Karpas-422 (cell line): Measurements from ENCODE around the gene SDK1. TPM values are rescaled to one million over a fixed set of nuclear protein-coding genes. Genes with fewer than 3 reads are reported as not detected.

Experiments used
- DNase-seq: peaks from one replicate; pipeline ENCODE4 v3.0.0-alpha.2; 2015
- H2AFZ ChIP-seq: fragments of 200-600 bp; sonication (generic); 2 replicates; pipeline ENCODE4 v1.6.1; 2014; ENCODE audit warnings: antibody characterized with exemption, low read length, mixed read lengths
- H3K27ac ChIP-seq: fragments of 200-600 bp; sonication (generic); 2 replicates; pipeline ENCODE4 v1.5.1; 2014; ENCODE audit warnings: mild to moderate bottlenecking, low read length, moderate library complexity
- H3K27me3 ChIP-seq: fragments of 200-600 bp; sonication (generic); 2 replicates; pipeline ENCODE4 v1.6.1; 2014; ENCODE audit warnings: low read length, mixed read lengths
- H3K36me3 ChIP-seq: fragments of 200-600 bp; sonication (generic); 2 replicates; pipeline ENCODE4 v1.6.1; 2014; ENCODE audit warnings: low read length, mixed read lengths; ENCODE audit not compliant: insufficient read depth
- H3K4me1 ChIP-seq: fragments of 200-600 bp; sonication (generic); 2 replicates; pipeline ENCODE4 v1.6.1; 2014; ENCODE audit warnings: mild to moderate bottlenecking, low read length, mixed read lengths
- H3K4me2 ChIP-seq: fragments of 200-600 bp; sonication (generic); 2 replicates; pipeline ENCODE4 v1.6.1; 2014; ENCODE audit warnings: low read length, low read depth, mild to moderate bottlenecking; ENCODE audit not compliant: poor library complexity, severe bottlenecking
- H3K4me3 ChIP-seq: fragments of 200-600 bp; sonication (generic); 2 replicates; pipeline ENCODE4 v1.5.1; 2014; ENCODE audit warnings: mild to moderate bottlenecking, antibody characterized with exemption, low read length, mixed read lengths
- H3K79me2 ChIP-seq: fragments of 200-600 bp; sonication (generic); 2 replicates; pipeline ENCODE4 v1.6.1; 2014; ENCODE audit warnings: mild to moderate bottlenecking, low read length, mixed read lengths
- H3K9ac ChIP-seq: fragments of 200-600 bp; sonication (generic); 2 replicates; pipeline ENCODE4 v1.6.0; 2014; ENCODE audit warnings: low read length
- H3K9me2 ChIP-seq: fragments of 200-600 bp; sonication (generic), shearing (Covaris generic); replicated peaks from 2 replicates; pipeline ENCODE4 v1.6.0; 2014; ENCODE audit warnings: mild to moderate bottlenecking, low read length, moderate library complexity; ENCODE audit not compliant: insufficient read depth
- H3K9me3 ChIP-seq: fragments of 300-700, 200-600 bp; sonication (generic); 2 replicates; pipeline ENCODE4 v1.6.1; 2014; ENCODE audit warnings: low read length, mixed read lengths
- H4K20me1 ChIP-seq: fragments of 200-600 bp; sonication (generic); 2 replicates; pipeline ENCODE4 v1.6.1; 2014; ENCODE audit warnings: mild to moderate bottlenecking, antibody characterized with exemption, low read length, low read depth; ENCODE audit not compliant: insufficient read depth
- total RNA-seq: library from RNA; depleted of rRNA; stranded (reverse); fragments of >200 nt; shearing (Covaris generic); gene quantifications from 2 replicates; pipeline ENCODE4 v1.2.3, GENCODE V29; 2014; ENCODE audit warnings: low replicate concordance

Gene SDK1
- total RNA-seq, 1 experiment from 2014 or later: not detected

GRCh38 chr7:3591219-3591618 lies 290.2 kb downstream of the SDK1 start:
- H3K9me2 ChIP-seq: no peaks in the 10 kb centered on the region
- H4K20me1 ChIP-seq: no peaks in the 10 kb centered on the region
- no peaks in the 10 kb centered on the region for H3K27me3 ChIP-seq
- H3K36me3 ChIP-seq: no peaks in the 10 kb centered on the region
- DNase-seq: no peak
- no peak overlapping the region for H3K9ac ChIP-seq
- H2AFZ ChIP-seq: no peak overlapping the region
- no peaks in the 10 kb centered on the region for H3K79me2 ChIP-seq
- H3K27ac ChIP-seq: no peak overlapping the region
- no peaks in the 10 kb centered on the region for H3K4me1 ChIP-seq
- H3K4me2 ChIP-seq: no peak overlapping the region
- H3K4me3 ChIP-seq: no peak overlapping the region
- H3K9me3 ChIP-seq: no peaks in the 10 kb centered on the region

DNA sequence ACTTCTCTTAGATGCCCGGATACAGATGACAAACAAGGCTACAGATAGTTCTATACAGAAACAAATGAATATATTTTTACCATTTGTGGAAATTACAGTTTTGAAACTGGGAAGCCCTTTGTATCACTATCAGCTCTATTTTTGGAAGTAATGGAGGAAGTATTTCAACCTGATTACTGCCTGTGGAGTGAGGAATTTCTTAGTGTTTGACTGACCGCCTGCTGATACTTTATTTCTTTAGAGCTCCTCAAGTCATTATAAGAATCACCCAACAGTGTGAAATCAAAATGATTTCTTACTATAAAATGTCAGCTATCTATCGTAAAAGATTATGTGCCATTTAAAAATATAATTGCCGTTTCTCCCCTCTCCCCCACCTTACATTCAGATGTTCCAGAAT lies 290.9 kb downstream of the SDK1 start:
- no peak overlapping the region for H3K27ac ChIP-seq
- no peaks in the 10 kb centered on the region for H3K4me1 ChIP-seq
- no peaks in the 10 kb centered on the region for H3K9me2 ChIP-seq
- no peak overlapping the region for H2AFZ ChIP-seq
- H3K4me2 ChIP-seq: no peak overlapping the region
- H3K27me3 ChIP-seq: no peaks in the 10 kb centered on the region
- H3K79me2 ChIP-seq: no peaks in the 10 kb centered on the region
- DNase-seq: no peak
- H4K20me1 ChIP-seq: no peaks in the 10 kb centered on the region
- no peak overlapping the region for H3K9ac ChIP-seq
- no peaks in the 10 kb centered on the region for H3K9me3 ChIP-seq
- no peak overlapping the region for H3K4me3 ChIP-seq
- no peaks in the 10 kb centered on the region for H3K36me3 ChIP-seq

DNA sequence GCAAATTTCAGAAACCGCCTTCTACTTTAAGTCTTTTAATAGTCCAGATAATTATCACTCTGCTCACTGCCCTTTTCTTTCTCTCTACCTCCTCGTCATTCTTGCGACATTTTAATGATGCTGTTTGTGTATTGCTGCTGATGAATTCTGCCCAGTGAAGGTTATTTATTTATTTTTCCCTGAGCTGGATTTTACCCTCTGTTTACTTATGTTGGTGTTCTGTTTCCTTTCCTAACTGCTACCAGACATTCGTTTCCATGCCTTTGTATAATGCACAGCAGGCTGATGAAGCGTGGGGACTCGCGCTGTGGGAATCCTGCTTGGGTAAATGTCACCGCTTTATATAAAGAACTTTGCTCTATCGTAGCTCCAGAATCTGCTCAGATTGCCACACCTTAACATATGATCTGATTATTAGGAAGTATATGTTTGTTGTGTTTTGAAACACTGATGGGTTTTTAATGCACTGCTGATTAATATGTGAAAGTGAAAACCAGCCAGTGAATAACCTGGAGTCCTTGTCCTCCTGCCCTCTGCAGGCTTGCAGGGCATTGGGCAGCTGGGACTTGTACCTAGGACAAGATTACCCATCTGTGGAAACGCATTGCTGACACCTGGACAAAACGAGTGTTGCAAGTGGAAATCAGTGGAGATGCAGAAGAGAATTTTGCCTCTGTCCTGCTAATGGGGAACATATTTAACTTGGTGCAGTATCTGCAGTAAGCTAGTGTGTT lies 291.5 kb downstream of the SDK1 start:
- Histone ChIP-seq H3K27ac (no peak overlapping the region), H3K79me2 (no peaks in the 10 kb centered on the region), H3K9ac (no peak overlapping the region), H3K4me2 (no peak overlapping the region), H3K36me3 (no peaks in the 10 kb centered on the region), H3K27me3 (no peaks in the 10 kb centered on the region), H3K9me3 (no peaks in the 10 kb centered on the region), H3K4me1 (peaks cover 5% of the 10 kb centered on the region), H3K9me2 (no peaks in the 10 kb centered on the region), H2AFZ (no peak overlapping the region), H3K4me3 (no peak overlapping the region), H4K20me1 (no peaks in the 10 kb centered on the region)
- no peak for DNase-seq

DNA sequence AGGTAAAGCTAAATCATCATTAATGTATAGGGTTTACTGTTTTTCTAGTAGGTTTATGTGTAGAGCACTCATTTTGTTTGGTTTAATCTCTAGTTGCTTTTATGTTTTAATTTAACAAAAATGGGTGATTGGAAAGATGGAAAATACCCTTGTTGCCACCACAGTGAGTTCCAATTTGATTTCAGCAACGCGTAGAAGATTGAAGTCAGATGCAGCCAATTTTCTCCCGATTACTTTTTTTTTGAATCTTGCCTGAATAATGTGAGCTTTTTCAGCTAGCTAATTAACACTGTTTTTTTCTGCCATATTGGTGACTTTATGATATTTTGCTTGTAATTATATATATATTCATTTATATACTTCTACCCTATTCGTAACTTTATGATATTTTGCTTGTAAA lies 293.8 kb downstream of the SDK1 start:
- no peak overlapping the region for H3K27ac ChIP-seq
- DNase-seq: no peak

GRCh38 chr7:3598854-3599253 lies 297.8 kb downstream of the SDK1 start:
- H3K9me3 ChIP-seq: no peaks in the 10 kb centered on the region
- H3K27me3 ChIP-seq: no peaks in the 10 kb centered on the region
- H3K4me3 ChIP-seq: no peak overlapping the region
- H3K36me3 ChIP-seq: no peaks in the 10 kb centered on the region
- no peaks in the 10 kb centered on the region for H3K9me2 ChIP-seq
- no peak overlapping the region for H2AFZ ChIP-seq
- no peak overlapping the region for H3K4me2 ChIP-seq
- DNase-seq: no peak
- no peak overlapping the region for H3K9ac ChIP-seq
- H3K79me2 ChIP-seq: no peaks in the 10 kb centered on the region
- H3K27ac ChIP-seq: no peak overlapping the region
- no peaks in the 10 kb centered on the region for H4K20me1 ChIP-seq
- H3K4me1 ChIP-seq: peaks cover 7% of the 10 kb centered on the region

More for the DNA sequence above, 293.8 kb downstream of the SDK1 start:
- Histone ChIP-seq H3K36me3 (no peaks in the 10 kb centered on the region), H2AFZ (no peak overlapping the region), H3K4me3 (no peak overlapping the region), H3K9me2 (no peaks in the 10 kb centered on the region), H3K79me2 (no peaks in the 10 kb centered on the region), H3K4me2 (no peak overlapping the region), H3K4me1 (peaks cover 7% of the 10 kb centered on the region), H3K27me3 (no peaks in the 10 kb centered on the region), H4K20me1 (no peaks in the 10 kb centered on the region), H3K9ac (no peak overlapping the region), H3K9me3 (no peaks in the 10 kb centered on the region)

DNA sequence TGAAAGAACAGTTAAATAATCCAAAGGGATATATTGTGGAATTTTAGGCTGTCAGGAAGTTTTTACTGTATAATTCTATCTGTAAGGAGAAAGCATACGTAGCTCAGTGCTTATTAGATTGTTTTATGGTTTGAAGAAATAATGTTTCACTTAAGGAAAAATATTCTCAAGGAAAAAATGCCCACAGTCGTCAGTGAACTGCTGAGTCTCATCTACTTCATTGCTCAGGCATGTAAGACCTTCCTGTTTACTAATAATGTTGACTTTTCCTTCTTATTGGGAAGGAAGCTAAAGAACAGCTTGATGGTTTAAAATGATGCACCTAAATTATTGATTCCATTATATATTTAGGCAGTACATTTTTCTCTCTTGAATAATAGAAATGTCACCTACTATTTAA lies 304.2 kb downstream of the SDK1 start:
- Histone ChIP-seq H3K4me3 (no peak overlapping the region), H3K9me2 (no peaks in the 10 kb centered on the region), H3K4me1 (no peaks in the 10 kb centered on the region), H3K27ac (no peak overlapping the region), H3K27me3 (no peaks in the 10 kb centered on the region), H3K4me2 (no peak overlapping the region), H2AFZ (no peak overlapping the region), H4K20me1 (no peaks in the 10 kb centered on the region), H3K9me3 (no peaks in the 10 kb centered on the region), H3K79me2 (no peaks in the 10 kb centered on the region), H3K36me3 (no peaks in the 10 kb centered on the region), H3K9ac (no peak overlapping the region)
- no peak for DNase-seq

GRCh38 chr7:3606436-3606835 lies 305.4 kb downstream of the SDK1 start:
- H3K79me2 ChIP-seq: no peaks in the 10 kb centered on the region
- H3K9me3 ChIP-seq: no peaks in the 10 kb centered on the region
- no peak overlapping the region for H2AFZ ChIP-seq
- no peak overlapping the region for H3K27ac ChIP-seq
- H3K27me3 ChIP-seq: no peaks in the 10 kb centered on the region
- H4K20me1 ChIP-seq: no peaks in the 10 kb centered on the region
- H3K4me2 ChIP-seq: no peak overlapping the region
- no peak overlapping the region for H3K4me3 ChIP-seq
- no peak for DNase-seq
- no peaks in the 10 kb centered on the region for H3K4me1 ChIP-seq
- no peaks in the 10 kb centered on the region for H3K9me2 ChIP-seq
- H3K9ac ChIP-seq: no peak overlapping the region
- no peaks in the 10 kb centered on the region for H3K36me3 ChIP-seq

- Histone ChIP-seq H4K20me1 (no peaks in the 10 kb centered on the region), H3K79me2 (no peaks in the 10 kb centered on the region), H3K4me2 (no peak overlapping the region), H3K4me3 (no peak overlapping the region), H3K9me3 (no peaks in the 10 kb centered on the region), H3K9ac (no peak overlapping the region), H3K27me3 (no peaks in the 10 kb centered on the region), H3K9me2 (no peaks in the 10 kb centered on the region), H2AFZ (no peak overlapping the region), H3K27ac (no peak overlapping the region), H3K4me1 (no peaks in the 10 kb centered on the region), H3K36me3 (no peaks in the 10 kb centered on the region)
- no peak for DNase-seq
Measured at GRCh38 chr7:3607847-3608246, 306.8 kb downstream of the SDK1 start.
